SK-N-SH (cell line): ENCODE results near the gene PNLDC1. TPM values are rescaled to one million over a fixed set of nuclear protein-coding genes. Genes with fewer than 3 reads are reported as not detected.

Source experiments
- CTCF ChIA-PET: fragments of 300-600, 350-600 bp; formaldehyde crosslinking; extraction: SDS; loops from one replicate; lab custom pipeline; 2021; lab: Yijun Ruan, JAX
- POLR2A ChIA-PET: fragments of 350-600 bp; sonication (Branson Sonifier 250); formaldehyde crosslinking; extraction: SDS; loops from one replicate; lab custom pipeline; 2020; ENCODE audit warnings: antibody characterized with exemption, inconsistent platforms; lab: Yijun Ruan, JAX
- DNase-seq: peaks from one replicate; pipeline ENCODE4 v3.0.0; 2012
- H2AFZ ChIP-seq: fragments of 200-600 bp; sonication (generic); 2 replicates; pipeline ENCODE4 v1.8.1; 2016; ENCODE audit warnings: antibody characterized with exemption, mild to moderate bottlenecking, low read depth
- H3F3A ChIP-seq: fragments of 200-600 bp; sonication (generic); replicated peaks from 2 replicates; pipeline ENCODE3; 2016; ENCODE audit warnings: antibody characterized with exemption, mild to moderate bottlenecking; ENCODE audit not compliant: insufficient read depth
- H3K27ac ChIP-seq, 2 experiments: fragments of 200-500 bp in 1 of 2; fragments of 200-600 bp in 1 of 2; sonication (Bioruptor generic) in 1 of 2; sonication (generic), shearing (Covaris generic) in 1 of 2; 2 replicates each; pipeline versions ENCODE4 v1.5.1 to v1.6.1; 2014 to 2016; ENCODE audit warnings: low read depth in 2 of 2, inconsistent platforms in 1 of 2, low read length in 1 of 2, mild to moderate bottlenecking in 1 of 2, mixed read lengths in 1 of 2
- H3K27me3 ChIP-seq: fragments of 200-600 bp; sonication (generic), shearing (Covaris generic); 2 replicates; pipeline ENCODE4 v1.6.1; 2016; ENCODE audit warnings: mixed run types; ENCODE audit not compliant: insufficient read depth
- H3K36me3 ChIP-seq, 2 experiments: fragments of 200-500 bp in 1 of 2; fragments of 200-600 bp in 1 of 2; sonication (Bioruptor generic) in 1 of 2; sonication (generic) in 1 of 2; replicated peaks in 1 of 2; 2 replicates each; pipeline versions ENCODE3 to v1.5.1; 2014 to 2016; ENCODE audit warnings: low read length in 1 of 2, mild to moderate bottlenecking in 1 of 2; ENCODE audit not compliant: insufficient read depth in 2 of 2, control insufficient read depth in 1 of 2
- H3K4me1 ChIP-seq, 2 experiments: fragments of 200-500 bp in 1 of 2; fragments of 200-600 bp in 1 of 2; sonication (Bioruptor generic) in 1 of 2; sonication (generic), shearing (Covaris generic) in 1 of 2; 2 replicates each; pipeline versions ENCODE4 v1.5.1 to v1.6.1; 2014 to 2016; ENCODE audit warnings: low read depth in 1 of 2, low read length in 1 of 2, mixed run types in 1 of 2; ENCODE audit not compliant: insufficient read depth in 2 of 2, control insufficient read depth in 1 of 2
- H3K4me2 ChIP-seq: fragments of 200-600 bp; sonication (generic), shearing (Covaris generic); 2 replicates; pipeline ENCODE4 v1.6.1; 2017; ENCODE audit warnings: mixed run types
- H3K4me3 ChIP-seq, 2 experiments: fragments of 200-500 bp in 1 of 2; fragments of 200-600 bp in 1 of 2; sonication (Bioruptor generic) in 1 of 2; sonication (generic), shearing (Covaris generic) in 1 of 2; 2 replicates each; pipeline versions ENCODE4 v1.5.1 to v1.8.1; 2014 to 2016; ENCODE audit warnings: low read depth in 2 of 2, inconsistent platforms in 1 of 2, low read length in 1 of 2, mild to moderate bottlenecking in 1 of 2, mixed read lengths in 1 of 2, moderate library complexity in 1 of 2
- H3K79me2 ChIP-seq: fragments of 200-600 bp; sonication (generic); 2 replicates; pipeline ENCODE4 v1.8.1; 2017; ENCODE audit warnings: mild to moderate bottlenecking; ENCODE audit not compliant: insufficient read depth
- H3K9ac ChIP-seq: fragments of 200-600 bp; sonication (generic); 2 replicates; pipeline ENCODE4 v1.6.1; 2017; ENCODE audit warnings: mixed run types
- H3K9me2 ChIP-seq: fragments of 200-600 bp; sonication (generic); 2 replicates; pipeline ENCODE4 v1.6.1; 2017; ENCODE audit warnings: mixed run types
- H3K9me3 ChIP-seq: fragments of 200-600 bp; sonication (generic); 2 replicates; pipeline ENCODE4 v1.6.1; 2017; ENCODE audit warnings: mixed run types, mild to moderate bottlenecking, moderate library complexity
- H4K20me1 ChIP-seq: fragments of 200-600 bp; sonication (generic); 2 replicates; pipeline ENCODE4 v1.6.1; 2017; ENCODE audit warnings: mild to moderate bottlenecking, mixed run types; ENCODE audit not compliant: insufficient read depth
- CHD2 ChIP-seq: fragments of 150-350 bp; IDR thresholded peaks from 2 replicates; pipeline ENCODE4 v1.6.1; 2018; ENCODE audit warnings: low read length; ENCODE audit not compliant: partially characterized antibody
- EZH2phosphoT487 ChIP-seq: fragments of 200-600 bp; sonication (generic); IDR thresholded peaks from 2 replicates; pipeline ENCODE4 v1.6.1; 2017; ENCODE audit warnings: low read depth, mixed run types, mild to moderate bottlenecking, antibody characterized with exemption, moderate library complexity, borderline replicate concordance
- GABPA ChIP-seq: IDR thresholded peaks from 2 replicates; pipeline ENCODE4 v1.4.0; 2012; ENCODE audit warnings: low read depth, mild to moderate bottlenecking
- MEF2A ChIP-seq: IDR thresholded peaks from 2 replicates; pipeline ENCODE4 v1.4.0; 2012; ENCODE audit warnings: low read depth, borderline replicate concordance
- NFIC ChIP-seq: IDR thresholded peaks from 2 replicates; pipeline ENCODE4 v1.4.0; 2012; ENCODE audit warnings: borderline replicate concordance
- RAD21 ChIP-seq: IDR thresholded peaks from 2 replicates; pipeline ENCODE4 v1.6.1; 2012; ENCODE audit warnings: mild to moderate bottlenecking, low read length
- RCOR1 ChIP-seq: fragments of 150-350 bp; IDR thresholded peaks from 2 replicates; pipeline ENCODE4 v1.6.1; 2017; ENCODE audit warnings: antibody characterized with exemption, low read length
- RXRA ChIP-seq: IDR thresholded peaks from 2 replicates; pipeline ENCODE4 v1.4.0; 2012; ENCODE audit warnings: low read depth, mild to moderate bottlenecking, borderline replicate concordance
- SIN3A ChIP-seq: IDR thresholded peaks from 2 replicates; pipeline ENCODE4 v1.6.1; 2012; ENCODE audit warnings: low read depth, mild to moderate bottlenecking, low read length, moderate library complexity, borderline replicate concordance
- TCF12 ChIP-seq: IDR thresholded peaks from 2 replicates; pipeline ENCODE4 v1.4.0; 2012
- YY1 ChIP-seq: IDR thresholded peaks from 2 replicates; pipeline ENCODE4 v1.4.0; 2012; ENCODE audit warnings: low read depth, mild to moderate bottlenecking
- ZBTB33 ChIP-seq: IDR thresholded peaks from 2 replicates; pipeline ENCODE4 v1.4.0; 2012; ENCODE audit warnings: low read depth, borderline replicate concordance
- WGBS: methylation state at CpG from one replicate; pipeline ENCODE4 v1.1.6; 2017; ENCODE audit warnings: low lambda C conversion rate; 5-methylcytosine and 5-hydroxymethylcytosine counted together
- polyA plus RNA-seq, 3 experiments: library from polyadenylated mRNA; depleted of rRNA; stranded (reverse); fragments of >200 nt; gene quantifications; 2 replicates each; pipeline ENCODE4 v1.2.3, GENCODE V29; 2012
- TF ChIP-seq, protein P1 (sequence below): IDR thresholded peaks from 2 replicates; pipeline ENCODE4 v1.4.0; 2012; ENCODE audit warnings: low read depth, borderline replicate concordance
- TF ChIP-seq, protein P2 (sequence below): IDR thresholded peaks from 2 replicates; pipeline ENCODE4 v1.6.1; 2012; ENCODE audit warnings: mild to moderate bottlenecking, low read depth, low read length, moderate library complexity

PNLDC1 gene
- polyA plus RNA-seq, 1 of the 3 experiments (the other 2 are of a cell fraction), result not detected

DNA sequence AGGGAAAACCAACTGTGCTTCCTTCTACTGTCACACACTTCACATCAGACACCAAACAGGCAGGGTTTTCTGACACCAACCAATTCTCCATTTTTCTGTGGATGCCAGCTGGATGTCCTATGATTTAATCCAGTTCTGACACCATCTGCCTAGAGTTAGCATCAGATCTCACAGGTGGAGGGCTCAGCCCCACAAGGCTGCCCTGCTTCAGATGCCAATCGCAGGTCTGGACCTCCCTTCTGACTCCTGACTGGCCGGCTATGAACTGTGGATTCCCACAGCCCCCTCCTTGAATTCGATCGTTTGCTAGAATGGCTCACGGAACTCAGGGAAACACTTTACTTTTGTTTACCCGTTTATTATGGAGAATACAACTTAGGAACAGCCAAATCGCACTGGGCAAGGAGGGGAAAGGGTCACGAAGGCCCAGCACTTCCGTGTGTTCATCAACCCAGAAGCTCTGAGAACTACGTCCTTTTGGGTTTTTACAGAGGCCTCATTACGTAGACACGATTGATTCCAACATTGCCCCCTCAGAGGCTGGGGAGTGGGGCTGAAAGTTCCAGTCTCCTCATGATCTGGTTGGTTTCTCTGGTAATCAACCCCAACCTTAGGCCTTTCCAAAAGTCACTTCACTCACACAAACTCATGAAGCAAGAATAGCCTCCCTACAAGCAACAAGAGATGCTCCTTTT lies 65.3 kb downstream of the PNLDC1 start:
- ChIA-PET POLR2A (no interaction called here), CTCF (interaction anchor here (0.7 to 1.6 kb wide), 2 partner anchors 379 to 590 kb away, joined by 3 to 5 read pairs; no protein-coding TSS in a partner anchor)
- no peaks in the 10 kb centered on the region for H3K27me3 ChIP-seq
- H3K36me3 ChIP-seq, result no peaks in the 10 kb centered on the region
- no peaks in the 10 kb centered on the region for H4K20me1 ChIP-seq
- WGBS, result 67% methylated on average over 12 of the region's 12 CpGs
- H3K9ac ChIP-seq, result no peak overlapping the region
- H3K4me1 ChIP-seq, result no peaks in the 10 kb centered on the region
- H3K79me2 ChIP-seq, result no peaks in the 10 kb centered on the region
- H3K27ac ChIP-seq, result no peak overlapping the region
- H3K4me3 ChIP-seq, result no peak overlapping the region
- TF ChIP-seq EZH2phosphoT487 (no peak), NFIC (no peak), RCOR1 (no peak), RXRA (no peak), RAD21 (no peak), ZBTB33 (no peak), TCF12 (no peak), GABPA (no peak), SIN3A (no peak)
- TF ChIP-seq, all 33 proteins: peak for 0
- H3K9me2 ChIP-seq, result no peaks in the 10 kb centered on the region
- H3K9me3 ChIP-seq, result no peaks in the 10 kb centered on the region
- no peaks in the 10 kb centered on the region for H3F3A ChIP-seq
- no peak overlapping the region for H2AFZ ChIP-seq
- no peak for DNase-seq
- no peak overlapping the region for H3K4me2 ChIP-seq

DNA sequence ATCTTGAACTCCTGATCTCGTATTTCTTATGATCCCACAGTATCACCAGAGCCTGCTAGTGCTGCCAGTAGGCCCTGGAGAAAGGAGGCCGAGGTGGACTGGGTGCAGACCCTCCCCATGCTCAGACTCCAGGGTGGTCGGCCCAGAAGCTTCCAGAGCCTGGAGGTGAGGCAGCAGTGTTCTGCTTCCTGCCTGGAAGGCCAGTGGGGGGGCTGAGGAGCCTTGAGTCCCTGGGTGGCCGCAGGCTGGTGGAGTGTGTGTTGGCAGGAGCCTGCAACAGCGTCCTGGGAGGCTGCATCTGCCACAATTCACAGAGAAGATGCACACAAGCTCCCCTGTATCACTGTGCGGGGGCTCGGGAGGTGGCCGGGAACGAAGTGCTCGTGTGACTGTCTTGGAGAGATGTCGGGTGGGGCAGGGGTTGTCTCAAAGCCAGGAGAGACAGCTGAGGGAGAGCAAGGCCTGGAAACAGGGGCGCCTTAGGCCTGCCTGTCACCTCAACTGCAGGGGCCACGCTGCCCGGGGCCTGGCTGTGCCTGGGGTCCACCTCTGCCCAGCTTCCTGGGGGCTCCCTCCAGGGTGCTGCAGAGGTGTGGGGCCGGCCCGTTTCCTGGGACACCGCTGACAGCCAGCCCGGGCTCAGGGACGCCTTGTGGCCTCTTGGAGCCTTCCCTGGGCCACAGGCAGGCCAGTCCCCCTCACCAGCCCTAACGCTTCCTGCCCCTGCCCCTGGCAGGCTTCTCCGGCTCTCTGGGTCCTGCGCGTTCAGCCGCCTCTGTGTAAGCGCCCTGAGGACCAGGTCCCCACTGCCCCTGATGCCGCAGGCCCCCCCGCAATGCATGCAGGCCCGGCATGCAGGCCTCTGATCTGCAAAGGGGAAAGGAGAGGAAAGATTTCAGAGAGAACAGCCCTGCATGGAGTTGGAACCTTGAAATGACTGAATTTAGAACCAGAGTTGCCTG lies 66.5 kb downstream of the PNLDC1 start:
- CTCF ChIA-PET, result interaction anchor here (1.1 to 2.4 kb wide), 3 partner anchors 222 to 692 kb away, joined by 3 to 8 read pairs (median 3); no protein-coding TSS in a partner anchor
- TF ChIP-seq, protein P1, sequence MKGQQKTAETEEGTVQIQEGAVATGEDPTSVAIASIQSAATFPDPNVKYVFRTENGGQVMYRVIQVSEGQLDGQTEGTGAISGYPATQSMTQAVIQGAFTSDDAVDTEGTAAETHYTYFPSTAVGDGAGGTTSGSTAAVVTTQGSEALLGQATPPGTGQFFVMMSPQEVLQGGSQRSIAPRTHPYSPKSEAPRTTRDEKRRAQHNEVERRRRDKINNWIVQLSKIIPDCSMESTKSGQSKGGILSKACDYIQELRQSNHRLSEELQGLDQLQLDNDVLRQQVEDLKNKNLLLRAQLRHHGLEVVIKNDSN, result no peak
- no peak for TF ChIP-seq CHD2
- TF ChIP-seq, protein P2, sequence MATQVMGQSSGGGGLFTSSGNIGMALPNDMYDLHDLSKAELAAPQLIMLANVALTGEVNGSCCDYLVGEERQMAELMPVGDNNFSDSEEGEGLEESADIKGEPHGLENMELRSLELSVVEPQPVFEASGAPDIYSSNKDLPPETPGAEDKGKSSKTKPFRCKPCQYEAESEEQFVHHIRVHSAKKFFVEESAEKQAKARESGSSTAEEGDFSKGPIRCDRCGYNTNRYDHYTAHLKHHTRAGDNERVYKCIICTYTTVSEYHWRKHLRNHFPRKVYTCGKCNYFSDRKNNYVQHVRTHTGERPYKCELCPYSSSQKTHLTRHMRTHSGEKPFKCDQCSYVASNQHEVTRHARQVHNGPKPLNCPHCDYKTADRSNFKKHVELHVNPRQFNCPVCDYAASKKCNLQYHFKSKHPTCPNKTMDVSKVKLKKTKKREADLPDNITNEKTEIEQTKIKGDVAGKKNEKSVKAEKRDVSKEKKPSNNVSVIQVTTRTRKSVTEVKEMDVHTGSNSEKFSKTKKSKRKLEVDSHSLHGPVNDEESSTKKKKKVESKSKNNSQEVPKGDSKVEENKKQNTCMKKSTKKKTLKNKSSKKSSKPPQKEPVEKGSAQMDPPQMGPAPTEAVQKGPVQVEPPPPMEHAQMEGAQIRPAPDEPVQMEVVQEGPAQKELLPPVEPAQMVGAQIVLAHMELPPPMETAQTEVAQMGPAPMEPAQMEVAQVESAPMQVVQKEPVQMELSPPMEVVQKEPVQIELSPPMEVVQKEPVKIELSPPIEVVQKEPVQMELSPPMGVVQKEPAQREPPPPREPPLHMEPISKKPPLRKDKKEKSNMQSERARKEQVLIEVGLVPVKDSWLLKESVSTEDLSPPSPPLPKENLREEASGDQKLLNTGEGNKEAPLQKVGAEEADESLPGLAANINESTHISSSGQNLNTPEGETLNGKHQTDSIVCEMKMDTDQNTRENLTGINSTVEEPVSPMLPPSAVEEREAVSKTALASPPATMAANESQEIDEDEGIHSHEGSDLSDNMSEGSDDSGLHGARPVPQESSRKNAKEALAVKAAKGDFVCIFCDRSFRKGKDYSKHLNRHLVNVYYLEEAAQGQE, result no peak
- TF ChIP-seq MEF2A, result no peak
- TF ChIP-seq YY1, result no peak
- Histone ChIP-seq H3K9me3 (no peaks in the 10 kb centered on the region), H3K4me3 (no peak overlapping the region), H3K27me3 (no peaks in the 10 kb centered on the region), H3K27ac (no peak overlapping the region), H4K20me1 (no peaks in the 10 kb centered on the region), H3K4me2 (no peak overlapping the region), H3K9ac (no peak overlapping the region), H3F3A (no peaks in the 10 kb centered on the region), H3K9me2 (no peaks in the 10 kb centered on the region), H3K36me3 (no peaks in the 10 kb centered on the region), H2AFZ (no peak overlapping the region), H3K4me1 (no peaks in the 10 kb centered on the region), H3K79me2 (no peaks in the 10 kb centered on the region)
- no peak for DNase-seq
- WGBS, result 47% methylated on average over 11 of the region's 28 CpGs
- POLR2A ChIA-PET, result no interaction called here
